Esophagus mucosa (tissue), 1 donor: ENCODE results near the gene COL15A1. TPM values are rescaled to one million over a fixed set of nuclear protein-coding genes. Genes with fewer than 3 reads are reported as not detected.
"Not testable (repeated sequence)": the region's sequence is repeated elsewhere in the genome, so short reads cannot be mapped to it uniquely, and the experiment has no call there.

ENCODE experiments used
- ATAC-seq: fragments of 200-7000 bp; cut with Tn5 transposase; one replicate; pipeline ENCODE4 v1.9.1; 2020
- total RNA-seq: library from RNA; stranded (reverse); gene quantifications from one replicate; pipeline ENCODE4 v1.2.4, GENCODE V29; 2023
- donor health status: DM: yes; HTN: yes; CAD: no.

The COL15A1 gene
- total RNA-seq = 7.5 TPM

- ATAC-seq = no peak
These were observed at the start of gene COL15A1 for GRCh38 chr9:98943682-98944056. Gene COL15A1 (plus strand): TSS chr9:98943907. CDS start chr9:98944062, 155 bp downstream.

- ATAC-seq = no peak
These were observed 49.5 kb upstream of the COL15A1 start for GRCh38 chr9:98894171-98894570.

GRCh38 chr9:98894761-98895160 is 48.9 kb upstream of the COL15A1 start:
- no peak for ATAC-seq

- no peak for ATAC-seq
These were observed 47.1 kb upstream of the COL15A1 start for GRCh38 chr9:98896632-98897031.

GRCh38 chr9:98897745-98898144 is 46.0 kb upstream of the COL15A1 start:
- no peak for ATAC-seq

- ATAC-seq = no peak
These were observed 44.2 kb upstream of the COL15A1 start for GRCh38 chr9:98899408-98900056.

- no peak for ATAC-seq
These were observed 43.5 kb upstream of the COL15A1 start for GRCh38 chr9:98900244-98900643.

GRCh38 chr9:98900725-98901124 is 43.0 kb upstream of the COL15A1 start:
- no peak for ATAC-seq

- not testable (repeated sequence) for ATAC-seq
These were observed 41.9 kb upstream of the COL15A1 start for GRCh38 chr9:98901843-98902242.

GRCh38 chr9:98902516-98902915 is 41.2 kb upstream of the COL15A1 start:
- no peak for ATAC-seq

- ATAC-seq = no peak
These were observed 40.8 kb upstream of the COL15A1 start for GRCh38 chr9:98902925-98903324.

- no peak for ATAC-seq
These were observed 39.7 kb upstream of the COL15A1 start for GRCh38 chr9:98903961-98904411.

GRCh38 chr9:98905015-98905414 is 38.7 kb upstream of the COL15A1 start:
- ATAC-seq = no peak

- no peak for ATAC-seq
These were observed 37.2 kb upstream of the COL15A1 start for GRCh38 chr9:98906273-98907040.

GRCh38 chr9:98907055-98907454 is 36.7 kb upstream of the COL15A1 start:
- no peak for ATAC-seq

GRCh38 chr9:98908897-98909634 is 34.6 kb upstream of the COL15A1 start:
- no peak for ATAC-seq

- ATAC-seq = no peak
These were observed 33.8 kb upstream of the COL15A1 start for GRCh38 chr9:98909935-98910334.

- ATAC-seq = no peak
These were observed 32.7 kb upstream of the COL15A1 start for GRCh38 chr9:98911042-98911441.

- not testable (repeated sequence) for ATAC-seq
These were observed 32.0 kb upstream of the COL15A1 start for GRCh38 chr9:98911738-98912137.

- ATAC-seq = no peak
These were observed 31.3 kb upstream of the COL15A1 start for GRCh38 chr9:98912450-98912849.

GRCh38 chr9:98913044-98913443 is 30.7 kb upstream of the COL15A1 start:
- ATAC-seq = no peak

- no peak for ATAC-seq
These were observed 30.0 kb upstream of the COL15A1 start for GRCh38 chr9:98913705-98914104.

GRCh38 chr9:98915599-98915998 is 28.1 kb upstream of the COL15A1 start:
- ATAC-seq = no peak
